ENCODE results near the gene ARHGAP5.

DNA sequence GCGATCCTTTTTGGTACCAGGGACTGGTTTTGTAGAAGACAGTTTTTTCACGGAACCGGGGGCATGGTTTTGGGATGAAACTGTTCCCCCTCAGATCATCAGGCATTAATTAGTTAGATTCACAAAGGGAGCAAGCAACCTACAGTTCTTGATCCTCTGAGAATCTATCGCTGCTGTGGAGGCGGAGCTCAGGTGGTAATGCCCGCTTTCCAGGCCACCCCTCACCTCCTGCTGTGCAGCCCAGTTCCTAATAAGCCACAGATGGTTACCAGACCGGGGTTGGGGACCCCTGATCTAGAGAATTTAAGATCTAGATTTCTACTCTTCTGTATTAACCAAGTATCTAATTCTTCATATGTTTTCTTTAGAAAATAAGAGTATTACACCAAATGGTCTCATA, 4.8 kb downstream of the ARHGAP5 start:
- TF ChIP-seq, protein P1, sequence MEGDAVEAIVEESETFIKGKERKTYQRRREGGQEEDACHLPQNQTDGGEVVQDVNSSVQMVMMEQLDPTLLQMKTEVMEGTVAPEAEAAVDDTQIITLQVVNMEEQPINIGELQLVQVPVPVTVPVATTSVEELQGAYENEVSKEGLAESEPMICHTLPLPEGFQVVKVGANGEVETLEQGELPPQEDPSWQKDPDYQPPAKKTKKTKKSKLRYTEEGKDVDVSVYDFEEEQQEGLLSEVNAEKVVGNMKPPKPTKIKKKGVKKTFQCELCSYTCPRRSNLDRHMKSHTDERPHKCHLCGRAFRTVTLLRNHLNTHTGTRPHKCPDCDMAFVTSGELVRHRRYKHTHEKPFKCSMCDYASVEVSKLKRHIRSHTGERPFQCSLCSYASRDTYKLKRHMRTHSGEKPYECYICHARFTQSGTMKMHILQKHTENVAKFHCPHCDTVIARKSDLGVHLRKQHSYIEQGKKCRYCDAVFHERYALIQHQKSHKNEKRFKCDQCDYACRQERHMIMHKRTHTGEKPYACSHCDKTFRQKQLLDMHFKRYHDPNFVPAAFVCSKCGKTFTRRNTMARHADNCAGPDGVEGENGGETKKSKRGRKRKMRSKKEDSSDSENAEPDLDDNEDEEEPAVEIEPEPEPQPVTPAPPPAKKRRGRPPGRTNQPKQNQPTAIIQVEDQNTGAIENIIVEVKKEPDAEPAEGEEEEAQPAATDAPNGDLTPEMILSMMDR (IDR thresholded peaks at IDR 0.05): no peak
- TF ChIP-seq EZH2 (IDR thresholded peaks at IDR 0.05; ENCODE audit: borderline replicate concordance, insufficient read depth, low read depth, low read length, poor library complexity, severe bottlenecking): no peak

Measured in B cell (primary cell).